Measurements from ENCODE around the gene METTL26. TPM values are rescaled to one million over a fixed set of nuclear protein-coding genes. Genes with fewer than 3 reads are reported as not detected.

METTL26 gene
- 169 and 173 TPM in 2 replicates for total RNA-seq

GRCh38 chr16:636206-637080 is at the start of gene METTL26:
Gene METTL26, minus strand, starts transcription at chr16:636305. Its CDS starts 15 bp downstream, at chr16:636290.

GRCh38 chr16:684071-684794 is 48.1 kb upstream of the METTL26 start, which contains the start of gene JMJD8:
Gene JMJD8, minus strand, starts transcription at chr16:684334. Its CDS starts 15 bp downstream, at chr16:684319.

GRCh38 chr16:679814-680624 is 43.9 kb upstream of the METTL26 start, which contains the start of gene STUB1:
Gene STUB1, plus strand, starts transcription at chr16:680410. Its CDS starts 116 bp downstream, at chr16:680526.

GRCh38 chr16:674968-675883 is 39.1 kb upstream of the METTL26 start, which contains the start of gene RHBDL1:
Gene RHBDL1, plus strand, starts transcription at chr16:675671. Its CDS starts 120 bp downstream, at chr16:675791.

GRCh38 chr16:667780-668518 is 31.8 kb upstream of the METTL26 start, which contains the start of gene RHOT2:
Gene RHOT2, plus strand, starts transcription at chr16:668132. Its CDS starts 68 bp downstream, at chr16:668200.

GRCh38 chr16:648781-649589 is 12.9 kb upstream of the METTL26 start, which contains the start of gene WDR90:
Gene WDR90, plus strand, starts transcription at chr16:649365. Its CDS starts 52 bp downstream, at chr16:649417.

GRCh38 chr16:641326-642188 is 5.5 kb upstream of the METTL26 start, which contains the start of gene MCRIP2:
Gene MCRIP2, plus strand, starts transcription at chr16:641828. Its CDS starts 164 bp downstream, at chr16:641992.

GRCh38 chr16:630815-631405 is 5.2 kb downstream of the METTL26 start, which contains the start of gene WFIKKN1:
Gene WFIKKN1, plus strand, starts transcription at chr16:630985. Its CDS starts 269 bp downstream, at chr16:631254.

GRCh38 chr16:589658-590187 is 46.4 kb downstream of the METTL26 start, which contains the start of gene RAB40C:
Gene RAB40C, plus strand, starts transcription at chr16:590066. Its CDS starts 226 bp downstream, at chr16:590292.

Other genes with a start within 250 kb of the METTL26 start
- gene NME4, start 239.1 kb downstream of the METTL26 start, total RNA-seq: 174 and 184 TPM in 2 replicates
- 12.3 and 14.3 TPM in 2 replicates for gene DECR2, start 234.4 kb downstream of the METTL26 start, total RNA-seq
- 14.5 and 18.5 TPM in 2 replicates for gene RAB11FIP3, start 210.7 kb downstream of the METTL26 start, total RNA-seq
- gene CAPN15, start 108.6 kb downstream of the METTL26 start, total RNA-seq: 37.4 and 47.7 TPM in 2 replicates
- not detected in 2 replicates for gene PRR35, start 75.9 kb downstream of the METTL26 start, total RNA-seq
- gene NHLRC4, start 69.3 kb downstream of the METTL26 start, total RNA-seq: 2.2 and 13.1 TPM in 2 replicates
- 38.7 and 40.2 TPM in 2 replicates for gene PIGQ, start 66.3 kb downstream of the METTL26 start, total RNA-seq
- 14.5 and 15.1 TPM in 2 replicates for gene RAB40C, start 46.2 kb downstream of the METTL26 start, total RNA-seq
- gene WFIKKN1, start 5.3 kb downstream of the METTL26 start, total RNA-seq: 0.13 and 2.6 TPM in 2 replicates
- gene MCRIP2, start 5.5 kb upstream of the METTL26 start, total RNA-seq: 10.8 and 20.2 TPM in 2 replicates
- gene WDR90, start 13.1 kb upstream of the METTL26 start, total RNA-seq: 7.1 and 19.2 TPM in 2 replicates
- gene RHOT2, start 31.8 kb upstream of the METTL26 start, total RNA-seq: 41.0 and 52.7 TPM in 2 replicates
- 0.78 and 2.1 TPM in 2 replicates for gene RHBDL1, start 39.4 kb upstream of the METTL26 start, total RNA-seq
- 93.3 and 150 TPM in 2 replicates for gene STUB1, start 44.1 kb upstream of the METTL26 start, total RNA-seq
- gene JMJD8, start 48.0 kb upstream of the METTL26 start, total RNA-seq: 65.6 and 101 TPM in 2 replicates
- 9.4 and 21.4 TPM in 2 replicates for gene WDR24, start 54.1 kb upstream of the METTL26 start, total RNA-seq
- 0.08 and 0.91 TPM in 2 replicates for gene FBXL16, start 69.5 kb upstream of the METTL26 start, total RNA-seq
- gene METRN, start 78.8 kb upstream of the METTL26 start, total RNA-seq: 34.3 and 76.0 TPM in 2 replicates
- 41.8 TPM in 2 replicates for gene ANTKMT, start 84.8 kb upstream of the METTL26 start, total RNA-seq
- 4.8 TPM in 1 of 2 replicates, not detected in the other for gene CCDC78, start 90.1 kb upstream of the METTL26 start, total RNA-seq
- gene HAGHL, start 90.8 kb upstream of the METTL26 start, total RNA-seq: 10.6 and 14.7 TPM in 2 replicates
- 24.6 and 26.3 TPM in 2 replicates for gene CIAO3, start 104.7 kb upstream of the METTL26 start, total RNA-seq
- gene MSLN, start 124.4 kb upstream of the METTL26 start, total RNA-seq: 0.13 TPM in 1 of 2 replicates, not detected in the other
- 26.4 and 30.3 TPM in 2 replicates for gene RPUSD1, start 152.1 kb upstream of the METTL26 start, total RNA-seq
- 5.9 and 18.2 TPM in 2 replicates for gene CHTF18, start 152.3 kb upstream of the METTL26 start, total RNA-seq
- not detected in 2 replicates for gene GNG13, start 164.4 kb upstream of the METTL26 start, total RNA-seq

Measured in epithelial cell of alveolus of lung (primary cell).